HG02571 (cell line): ENCODE results near the gene OR4F15.
"Not testable (repeated sequence)": the region's sequence is repeated elsewhere in the genome, so short reads cannot be mapped to it uniquely, and the experiment has no call there.

Experiments used
- ATAC-seq: cut with Tn5 transposase; IDR thresholded peaks from one replicate; pipeline ENCODE4 v1.9.1; 2021; ENCODE audit warnings: mild to moderate bottlenecking, moderate library complexity; ENCODE audit not compliant: unreplicated experiment

OR4F15 gene, protein sequence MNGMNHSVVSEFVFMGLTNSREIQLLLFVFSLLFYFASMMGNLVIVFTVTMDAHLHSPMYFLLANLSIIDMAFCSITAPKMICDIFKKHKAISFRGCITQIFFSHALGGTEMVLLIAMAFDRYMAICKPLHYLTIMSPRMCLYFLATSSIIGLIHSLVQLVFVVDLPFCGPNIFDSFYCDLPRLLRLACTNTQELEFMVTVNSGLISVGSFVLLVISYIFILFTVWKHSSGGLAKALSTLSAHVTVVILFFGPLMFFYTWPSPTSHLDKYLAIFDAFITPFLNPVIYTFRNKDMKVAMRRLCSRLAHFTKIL

DNA sequence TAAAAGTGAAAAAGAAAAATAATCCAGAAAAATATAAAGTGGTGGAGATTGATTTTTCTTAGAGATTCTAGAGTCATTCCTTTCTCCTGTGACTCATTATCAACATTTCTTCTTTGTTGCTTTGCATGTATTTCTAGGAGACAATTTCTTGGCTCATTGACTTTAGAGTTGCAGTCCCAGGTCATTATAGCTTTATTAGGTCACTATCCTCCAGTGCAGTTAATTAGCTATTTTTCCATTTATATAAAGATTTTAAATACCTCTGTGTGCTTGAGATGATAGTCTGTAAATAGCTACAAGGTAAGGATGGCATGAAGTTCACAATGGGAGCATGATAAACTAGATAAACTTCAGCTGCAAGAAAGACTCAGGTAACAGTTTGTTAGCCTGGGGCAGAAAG, at the start of gene OR4F15:
Gene OR4F15, plus strand, starts transcription at position 301 of the 400 bp plus-strand sequence. CDS start 5,985 bp downstream, outside the sequence.
- ATAC-seq = no peak

DNA sequence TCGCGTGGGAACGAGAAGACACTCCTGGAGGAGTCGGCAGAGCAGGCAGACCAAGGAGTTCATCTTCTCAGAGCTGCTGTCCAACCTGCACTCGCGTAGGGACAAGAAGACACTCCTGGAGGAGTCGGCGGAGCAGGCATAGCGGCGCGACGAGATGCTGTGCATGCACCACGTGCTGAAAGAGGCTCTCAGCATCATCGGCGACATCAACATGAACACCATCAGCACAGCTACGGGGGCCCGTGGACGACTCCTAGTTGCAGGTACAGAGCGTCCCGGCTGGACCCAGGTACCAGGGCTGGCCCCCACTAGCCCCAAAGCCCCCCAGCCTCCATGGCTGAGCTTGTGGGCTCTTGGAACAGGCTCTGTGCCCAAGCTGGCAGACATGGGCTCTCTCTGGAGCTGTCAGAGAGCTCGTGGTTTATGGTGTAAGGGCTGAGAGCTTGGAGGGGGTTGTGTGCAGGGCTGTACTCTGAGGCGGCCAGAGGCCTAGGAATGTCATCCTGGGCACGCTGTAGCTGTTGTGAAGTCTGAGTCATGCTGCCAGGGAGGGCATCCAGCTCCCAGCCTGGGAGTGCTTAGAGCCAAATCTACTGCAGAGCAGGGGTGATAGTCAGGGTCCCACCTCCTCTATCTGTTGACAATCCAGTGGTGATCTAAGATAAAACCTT, 47.2 kb upstream of the OR4F15 start:
- ATAC-seq = not testable (repeated sequence)

DNA sequence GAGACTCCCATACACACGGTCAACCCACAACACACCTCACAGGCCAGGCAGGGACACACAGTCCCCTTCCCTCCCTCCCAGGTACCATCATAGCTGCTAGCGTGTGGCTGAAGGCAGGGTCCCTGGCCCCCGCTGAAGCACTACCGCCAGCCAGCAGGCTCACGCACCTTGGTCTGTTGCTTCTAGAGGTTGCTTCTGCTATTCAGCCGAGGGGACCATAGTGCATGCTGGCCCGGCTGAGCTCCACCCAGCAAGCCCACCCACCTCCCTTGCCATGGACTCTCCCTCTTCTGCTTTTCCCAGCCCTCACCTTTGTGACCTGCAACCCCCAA, 46.7 kb upstream of the OR4F15 start:
- not testable (repeated sequence) for ATAC-seq

DNA sequence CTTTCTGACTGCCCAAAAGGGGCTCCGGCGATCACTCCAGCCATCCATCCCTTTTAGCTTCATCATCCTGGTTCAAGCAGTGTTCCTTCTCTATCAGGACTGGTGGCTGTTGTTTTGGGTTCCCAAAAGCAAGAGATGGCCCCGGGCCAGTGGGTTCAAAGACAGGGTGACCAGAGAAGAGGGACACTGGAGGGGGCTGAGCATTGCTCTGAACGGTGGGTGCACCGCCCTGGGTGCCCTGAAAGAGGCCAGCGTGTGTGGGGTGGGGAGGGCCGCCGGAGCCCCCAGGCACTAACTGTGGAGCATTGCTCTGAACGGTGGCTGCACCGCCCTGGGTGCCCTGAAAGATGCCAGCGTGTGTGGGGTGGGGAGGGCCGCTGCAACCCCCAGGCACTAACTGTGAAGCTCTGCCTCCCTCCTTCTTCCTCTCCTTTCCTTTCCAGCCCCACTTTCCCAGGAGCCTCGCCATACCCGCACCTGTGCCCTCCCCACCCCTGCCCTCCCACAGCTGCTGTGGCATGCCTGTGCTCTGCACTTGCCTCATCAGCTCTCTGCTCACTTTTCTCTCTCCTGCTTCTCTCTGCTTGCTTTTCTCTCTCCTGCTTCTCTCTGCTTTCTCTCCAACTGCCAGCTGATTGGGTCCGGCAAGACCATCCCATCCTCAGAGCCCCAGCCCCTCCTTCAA, 46.1 kb upstream of the OR4F15 start:
- no peak for ATAC-seq

DNA sequence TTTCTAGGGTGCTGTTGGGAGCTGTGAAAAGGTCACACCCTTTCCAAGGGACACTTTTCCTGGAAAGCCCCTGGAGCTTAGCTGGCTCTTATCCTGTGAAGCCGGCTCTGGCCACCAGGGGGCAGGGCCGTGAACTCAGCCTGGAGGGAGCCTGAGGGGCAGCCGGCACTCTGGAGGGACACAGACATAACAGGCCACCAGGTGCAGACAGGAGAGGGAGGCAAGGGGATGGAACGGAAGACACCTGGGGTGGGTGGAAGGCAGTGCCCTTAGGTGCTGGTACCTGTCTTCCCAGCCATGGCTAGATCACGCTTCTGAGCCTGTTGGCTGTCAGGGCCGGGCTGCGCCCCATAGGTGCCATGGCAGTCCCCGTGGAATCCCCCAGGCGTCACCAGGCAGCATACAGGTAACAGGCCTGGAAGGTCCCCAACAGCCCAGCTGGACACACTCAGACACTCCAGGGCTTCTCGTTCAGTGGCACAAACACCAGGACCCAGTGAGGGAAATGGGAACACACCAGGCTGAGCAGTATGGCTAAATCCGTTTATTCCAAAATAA, 44.8 kb upstream of the OR4F15 start:
- not testable (repeated sequence) for ATAC-seq

DNA sequence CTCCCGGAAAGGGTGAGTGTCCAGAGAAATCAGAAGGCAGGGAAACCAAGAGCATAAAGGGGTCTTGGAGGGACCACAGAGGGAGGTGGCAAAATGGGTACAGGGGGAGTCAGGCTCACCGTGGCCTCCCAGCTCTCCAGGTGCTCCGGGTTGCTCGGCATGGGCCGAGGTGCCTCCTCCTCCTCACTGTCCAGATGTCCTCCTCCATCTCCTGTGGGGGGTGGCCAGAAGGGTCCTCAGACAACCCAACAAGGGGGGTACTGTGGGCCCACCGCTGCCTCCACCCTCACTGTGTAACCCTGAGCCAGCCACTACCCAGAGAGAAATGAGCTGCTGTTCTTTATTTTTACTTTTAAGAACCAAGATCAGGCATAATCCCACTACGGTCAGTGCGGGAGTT, 39.1 kb upstream of the OR4F15 start:
- no peak for ATAC-seq

DNA sequence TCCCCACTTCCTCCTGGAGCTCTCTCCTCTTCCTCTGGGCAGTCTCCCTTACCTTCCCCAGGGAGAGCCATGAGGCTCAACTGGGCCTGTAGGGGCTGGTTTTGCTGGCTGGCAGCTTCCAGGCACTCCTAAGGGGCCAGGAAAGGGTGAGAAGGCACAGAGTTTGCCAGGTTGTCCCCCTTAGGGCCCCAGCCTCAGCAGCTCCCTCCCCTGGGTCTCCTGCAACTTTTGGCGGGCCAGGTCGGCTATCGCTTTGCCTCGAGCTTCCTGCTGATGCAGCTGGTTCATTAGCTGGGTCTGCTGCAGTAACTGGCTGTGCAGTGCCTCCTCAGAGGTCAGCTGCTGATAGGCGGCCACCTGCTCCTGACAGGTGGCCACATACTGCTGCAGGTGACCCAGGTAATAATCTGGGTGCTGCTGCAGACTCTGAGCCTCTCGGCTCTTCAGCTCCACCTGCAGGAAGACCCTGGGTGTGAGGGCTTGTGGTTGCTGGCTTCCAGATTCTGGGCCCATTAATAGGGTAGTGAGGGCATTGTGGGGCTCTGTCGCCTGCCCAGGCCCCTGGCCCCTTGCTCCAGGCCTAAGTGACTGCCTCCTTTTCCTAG, 38.4 kb upstream of the OR4F15 start:
- ATAC-seq = no peak

DNA sequence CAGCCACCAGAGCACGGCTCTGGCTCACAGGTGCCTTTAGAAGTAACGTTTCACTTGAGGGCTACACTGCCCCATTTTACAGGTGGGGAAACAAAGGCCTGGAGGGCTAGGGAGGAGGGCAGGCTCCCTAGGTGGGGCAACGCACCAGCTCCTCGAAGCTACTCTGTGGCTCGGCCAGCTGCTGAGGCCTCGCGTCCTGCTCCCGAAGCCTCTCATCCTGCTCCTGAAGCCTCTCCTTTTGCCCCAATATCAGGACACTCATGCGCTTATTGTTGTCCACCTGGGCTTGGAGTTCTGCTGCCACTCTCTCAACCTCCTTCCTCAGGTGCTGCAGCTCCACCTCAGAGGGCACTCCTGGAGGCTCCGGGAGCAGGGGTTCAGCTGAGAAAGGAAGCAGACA, 36.9 kb upstream of the OR4F15 start:
- ATAC-seq = no peak

DNA sequence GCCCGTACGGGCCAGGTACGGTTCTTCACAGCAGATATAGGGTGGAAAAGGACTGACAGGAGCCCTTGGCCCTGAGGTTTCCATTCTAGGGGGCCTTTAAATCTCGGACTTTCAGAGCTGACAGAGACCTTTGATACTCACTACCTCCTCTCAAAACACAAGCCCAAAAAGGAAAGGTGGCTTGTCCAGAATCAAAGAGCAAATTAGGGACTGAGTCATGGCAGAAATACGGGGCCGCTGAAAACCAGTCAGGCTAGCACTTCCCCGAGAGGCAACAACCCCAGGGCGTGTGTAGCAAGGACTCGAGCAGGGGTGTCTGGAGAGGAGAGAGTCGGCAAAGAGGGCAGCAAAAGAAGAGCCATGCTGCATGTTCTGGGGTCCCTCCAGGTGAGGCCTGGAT, 33.4 kb upstream of the OR4F15 start:
- ATAC-seq = not testable (repeated sequence)

DNA sequence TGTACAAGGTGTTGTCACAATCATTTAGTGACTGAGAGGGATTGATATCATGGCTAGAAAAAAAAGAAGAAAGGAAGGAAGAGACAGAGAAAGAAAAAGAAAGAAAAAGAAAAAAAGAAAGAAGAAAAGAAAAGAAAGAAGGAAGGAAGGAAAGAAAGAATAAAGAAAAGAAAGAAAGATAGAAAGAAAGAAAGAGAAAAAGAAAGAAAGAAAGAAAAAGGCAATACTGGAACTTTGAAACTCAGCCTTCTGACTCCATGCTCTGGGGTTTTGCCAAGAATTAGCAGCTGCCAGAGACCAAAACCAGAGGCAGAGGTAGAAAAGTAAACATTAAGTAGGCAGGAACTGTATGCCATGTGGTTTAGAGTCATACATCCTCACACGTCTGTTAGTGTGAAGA, 31.8 kb upstream of the OR4F15 start:
- not testable (repeated sequence) for ATAC-seq

DNA sequence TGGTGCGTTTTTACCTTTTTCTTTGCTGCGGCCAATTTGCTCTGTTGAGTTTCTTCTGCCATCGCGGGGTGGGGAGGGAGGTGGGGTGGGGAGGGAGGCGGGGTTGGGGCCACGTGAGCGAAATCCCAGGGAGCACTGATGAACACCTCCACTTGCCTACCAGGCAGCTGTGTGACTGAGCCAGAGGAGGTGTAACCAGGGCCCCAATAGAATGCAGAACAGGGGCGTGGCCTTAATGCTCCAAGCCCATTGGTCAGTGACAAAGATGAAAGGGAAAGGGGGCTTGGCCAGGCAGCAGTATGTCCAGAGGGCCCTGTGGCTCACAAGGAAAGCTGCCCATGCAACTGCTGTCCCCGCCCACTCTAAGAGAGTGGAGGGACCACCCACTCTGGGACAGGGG, 30.1 kb upstream of the OR4F15 start:
- ATAC-seq = no peak

DNA sequence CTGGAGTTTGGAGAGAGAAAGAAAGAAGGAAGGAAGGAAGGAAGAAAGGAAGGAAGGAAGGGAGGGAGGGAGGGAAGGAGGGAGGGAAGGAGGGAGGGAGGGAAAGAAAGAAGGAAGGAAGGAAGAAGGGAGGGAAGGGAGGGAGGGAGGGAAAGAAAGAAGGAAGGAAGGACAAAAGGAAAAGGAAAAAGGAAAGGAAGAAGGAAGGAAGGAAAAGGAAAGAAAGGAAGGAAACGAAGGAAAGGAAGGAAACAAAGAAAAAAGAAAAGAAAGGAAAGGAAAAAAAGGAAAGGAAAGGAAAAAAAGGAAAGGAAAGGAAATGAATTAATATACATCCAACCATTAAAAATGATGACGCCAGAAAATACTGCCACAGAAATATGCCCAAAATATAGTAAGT, 27.4 kb upstream of the OR4F15 start:
- ATAC-seq = no peak

DNA sequence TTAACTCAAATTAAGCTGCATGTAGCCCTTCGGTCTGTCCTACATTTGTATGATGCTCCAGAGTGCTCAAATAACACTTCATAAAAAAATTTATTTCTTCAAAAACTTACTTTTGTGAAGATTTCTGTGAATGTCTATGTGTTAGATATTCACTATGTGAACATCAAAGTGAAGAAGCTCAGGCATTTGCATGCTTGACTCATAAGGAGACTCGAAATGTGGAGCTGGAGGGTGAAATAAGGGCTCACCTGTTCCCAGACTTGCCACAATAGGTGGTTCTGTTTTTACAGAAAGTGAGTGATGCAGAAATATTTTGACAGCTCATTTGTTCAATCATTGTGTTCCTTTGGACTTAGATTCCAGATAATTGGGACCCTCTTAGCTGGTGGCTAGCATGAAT, 25.6 kb upstream of the OR4F15 start:
- not testable (repeated sequence) for ATAC-seq

DNA sequence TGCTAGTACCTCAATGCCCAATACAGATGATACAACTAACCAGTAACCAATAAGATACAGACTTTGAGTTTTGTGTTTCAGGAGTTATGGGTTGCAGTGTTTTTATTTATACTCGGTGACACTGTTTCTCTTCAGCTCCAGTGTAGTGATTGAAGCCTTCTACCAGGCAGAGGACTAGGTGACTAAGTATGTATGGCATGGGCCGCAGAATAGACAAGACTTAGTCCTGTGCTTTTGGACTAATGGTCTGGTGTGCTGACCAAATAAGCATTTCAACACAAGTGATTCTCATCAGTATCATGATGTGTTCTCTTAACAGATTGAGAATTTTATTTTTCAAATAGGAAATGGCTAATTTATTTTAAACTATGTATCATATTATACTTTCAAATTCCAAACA, 24.0 kb upstream of the OR4F15 start:
- not testable (repeated sequence) for ATAC-seq

DNA sequence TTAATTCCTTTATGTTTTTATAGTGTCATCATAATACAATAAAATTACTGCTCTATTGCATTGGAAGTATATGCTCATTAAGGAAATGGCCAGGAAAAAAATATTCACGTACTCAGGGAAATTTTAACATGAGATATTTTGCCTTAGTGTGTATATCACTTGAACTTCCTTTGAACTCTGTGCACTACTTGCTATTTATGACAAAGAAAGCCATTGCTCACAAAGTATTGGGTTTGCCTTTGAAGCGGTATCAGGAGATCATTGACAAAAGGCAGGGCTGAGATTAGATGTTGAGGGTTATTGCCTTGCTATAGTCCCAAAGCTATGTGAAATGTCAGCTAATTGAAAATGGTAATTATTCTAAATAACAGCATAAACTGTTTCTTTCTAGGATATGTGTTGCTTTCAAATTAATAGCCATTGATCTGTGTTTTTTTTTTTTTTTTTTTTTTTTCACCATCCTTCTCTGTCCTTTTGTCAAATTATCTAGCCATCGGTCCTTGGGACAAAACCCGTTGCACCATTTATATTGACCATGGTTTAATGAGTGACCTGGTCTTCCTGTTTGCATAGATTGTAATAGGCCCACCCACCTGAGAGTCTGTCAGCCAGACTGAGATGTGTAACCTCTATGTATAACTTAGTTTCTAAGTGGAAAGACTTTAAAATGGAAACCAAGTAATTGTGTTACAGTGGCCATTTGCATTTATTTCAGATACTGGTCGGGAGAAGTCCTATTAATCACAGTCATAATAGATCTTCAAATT, 23.3 kb upstream of the OR4F15 start:
- ATAC-seq = not testable (repeated sequence)

DNA sequence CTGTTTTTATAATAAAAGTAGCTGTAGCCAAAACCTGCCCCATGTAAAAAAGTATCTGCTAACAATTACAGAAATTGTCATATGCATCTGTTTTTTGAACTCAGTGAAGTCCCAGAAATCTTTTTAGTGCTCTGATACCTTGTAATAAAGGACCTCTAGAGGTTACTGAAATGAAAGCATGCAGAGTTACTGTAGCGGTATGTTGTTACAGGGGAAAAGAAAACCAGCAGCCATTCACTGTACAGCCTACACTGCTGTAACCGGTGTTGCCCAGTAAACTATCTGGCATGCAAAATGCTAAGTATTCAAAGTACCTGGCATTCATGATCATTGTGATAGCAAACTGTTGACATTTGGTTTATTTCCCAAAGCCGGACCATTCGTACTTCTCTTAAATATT, 21.3 kb upstream of the OR4F15 start:
- not testable (repeated sequence) for ATAC-seq

DNA sequence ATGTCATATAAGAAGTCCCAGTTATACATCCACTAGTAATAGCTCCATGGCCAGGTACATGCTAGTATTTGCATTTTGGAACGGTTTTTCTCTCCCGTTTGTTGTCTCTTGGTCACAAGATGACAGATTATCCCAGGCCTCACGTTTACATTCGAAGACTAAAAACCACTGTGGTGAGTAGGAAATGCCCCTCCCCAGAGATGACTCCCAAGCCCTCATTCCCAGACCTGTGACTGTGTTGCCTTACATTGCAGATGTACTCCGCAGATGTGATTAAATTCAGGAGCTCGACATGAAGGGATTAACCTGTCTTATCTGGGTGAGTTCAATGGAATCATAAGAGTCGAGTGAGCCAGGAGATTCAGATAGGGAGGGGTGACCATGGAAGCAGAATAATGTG, 18.0 kb upstream of the OR4F15 start:
- ATAC-seq = not testable (repeated sequence)

DNA sequence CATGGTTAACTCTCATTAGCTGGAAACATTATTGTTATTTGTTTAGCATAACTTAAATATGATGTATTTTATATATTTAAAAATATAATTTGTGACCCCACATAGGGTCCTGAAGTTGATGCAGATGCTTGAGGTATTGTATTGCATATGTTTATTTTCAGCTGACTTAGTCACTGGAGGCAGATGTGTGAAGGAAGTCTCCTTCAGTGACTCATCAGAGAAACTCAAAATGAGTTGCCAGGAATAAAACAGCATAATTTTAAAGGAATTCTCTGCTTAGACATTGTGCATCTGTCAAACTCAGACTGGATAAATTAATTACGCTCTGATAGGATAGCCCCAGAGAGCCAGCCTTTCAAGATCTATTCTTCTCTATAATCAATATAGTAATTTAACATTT, 16.5 kb upstream of the OR4F15 start:
- no peak for ATAC-seq

DNA sequence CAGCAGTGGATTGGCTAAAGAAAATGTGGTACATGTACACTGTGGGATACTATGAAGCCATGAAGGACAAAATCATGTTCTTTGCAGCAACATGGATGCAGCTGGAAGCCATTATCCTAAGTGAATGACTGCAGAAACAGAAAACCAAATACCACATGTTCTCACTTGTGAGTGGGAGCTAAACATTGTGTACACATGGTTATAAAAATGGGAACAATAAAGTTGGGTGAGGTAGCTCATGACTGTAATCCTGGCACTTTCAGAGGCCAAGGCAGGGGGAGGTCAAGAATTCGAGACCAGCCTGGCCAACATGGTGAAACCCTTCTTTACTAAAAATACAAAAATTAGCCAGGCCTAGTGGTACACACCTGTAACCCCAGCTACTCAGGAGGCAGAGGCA, 12.3 kb upstream of the OR4F15 start:
- no peak for ATAC-seq

DNA sequence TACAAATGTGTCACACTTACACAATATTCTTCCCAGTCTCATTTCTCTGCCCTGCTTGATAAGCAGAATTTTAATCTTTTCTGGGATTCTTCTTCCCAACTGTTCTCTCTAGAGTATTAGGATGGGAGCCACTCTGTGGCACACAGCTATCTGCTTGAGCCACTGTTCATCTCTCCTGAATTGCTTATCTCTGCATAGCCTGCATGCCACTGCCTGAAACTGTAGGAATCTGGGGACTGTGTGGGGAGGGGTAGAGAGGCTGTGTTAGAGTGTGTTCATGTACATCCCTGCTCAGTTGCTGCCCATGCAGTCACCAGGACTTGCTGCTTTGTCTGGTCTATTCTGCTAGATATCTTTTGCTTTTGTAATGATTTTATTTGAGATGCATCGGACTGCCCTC, 11.0 kb upstream of the OR4F15 start:
- no peak for ATAC-seq

DNA sequence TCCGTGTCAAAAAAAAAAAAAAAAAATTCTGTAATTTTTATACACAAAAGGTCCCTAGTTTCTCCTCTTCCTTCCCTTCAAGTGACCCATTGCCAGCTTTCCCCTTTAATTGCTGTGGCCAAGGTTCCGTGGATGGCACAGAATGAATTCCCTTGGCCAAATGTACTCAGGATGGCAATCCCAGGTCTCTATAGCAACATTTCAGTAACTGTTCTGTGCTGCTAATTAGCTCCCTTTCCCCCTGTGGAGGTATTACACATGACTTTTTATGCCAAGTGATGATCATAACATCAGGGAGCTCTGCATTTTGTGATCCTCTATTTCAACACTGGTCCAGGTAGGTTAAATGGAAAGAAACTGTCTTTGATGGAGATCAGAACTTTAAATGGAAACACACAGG, 8.8 kb upstream of the OR4F15 start, which contains the start of gene OR4F6:
Gene OR4F6, plus strand, starts transcription at position 301 of the 400 bp plus-strand sequence. CDS start 2,211 bp downstream, outside the sequence.
- no peak for ATAC-seq
